Liver (tissue), 3 donors: ENCODE results near the gene KLF13.

Experiments
- CTCF ChIP-seq: fragments of 150-350 bp; IDR thresholded peaks from 2 replicates; pipeline ENCODE4 v1.5.1; 2017; ENCODE audit warnings: improper control_type of control experiment, low read depth, low read length; ENCODE audit not compliant: missing input control
- EGR1 ChIP-seq, 2 donors: IDR thresholded peaks; 2 replicates each; pipeline ENCODE4 v1.6.1; 2016 to 2018; ENCODE audit warnings: antibody characterized with exemption in 2 of 2, low read depth in 2 of 2
- GABPA ChIP-seq, 2 donors: IDR thresholded peaks in 1 of 2; conservative IDR thresholded peaks in 1 of 2; 2 replicates each; pipeline ENCODE4 v1.6.1; 2016; ENCODE audit warnings: antibody characterized with exemption in 2 of 2, mild to moderate bottlenecking in 1 of 2, moderate library complexity in 1 of 2
- HNF4G ChIP-seq: IDR thresholded peaks from 2 replicates; pipeline ENCODE4 v1.6.1; 2016; ENCODE audit warnings: antibody characterized with exemption
- JUND ChIP-seq, 2 donors: IDR thresholded peaks; 2 replicates each; pipeline ENCODE4 v1.6.1; 2016; ENCODE audit warnings: antibody characterized with exemption in 2 of 2
- NR2F2 ChIP-seq: IDR thresholded peaks from 2 replicates; pipeline ENCODE4 v1.6.1; 2016; ENCODE audit warnings: antibody characterized with exemption
- RAD21 ChIP-seq, 2 donors: IDR thresholded peaks; 2 replicates each; pipeline ENCODE4 v1.6.1; 2016; ENCODE audit warnings: antibody characterized with exemption in 2 of 2, mild to moderate bottlenecking in 2 of 2
- SP1 ChIP-seq: IDR thresholded peaks from 2 replicates; pipeline ENCODE4 v1.6.1; 2018; ENCODE audit warnings: antibody characterized with exemption, mild to moderate bottlenecking
- TAF1 ChIP-seq: conservative IDR thresholded peaks from 2 replicates; pipeline ENCODE4 v1.6.1; 2016; ENCODE audit warnings: antibody characterized with exemption, mild to moderate bottlenecking
- YY1 ChIP-seq: IDR thresholded peaks from 2 replicates; pipeline ENCODE4 v1.6.1; 2016; ENCODE audit warnings: antibody characterized with exemption, mild to moderate bottlenecking
- ZBTB33 ChIP-seq: IDR thresholded peaks from 2 replicates; pipeline ENCODE4 v1.6.1; 2016; ENCODE audit warnings: antibody characterized with exemption
- TF ChIP-seq, protein P1 (sequence below): IDR thresholded peaks from 2 replicates; pipeline ENCODE4 v1.6.1; 2016; ENCODE audit warnings: antibody characterized with exemption, mild to moderate bottlenecking
- TF ChIP-seq, protein P2 (sequence below): IDR thresholded peaks from 2 replicates; pipeline ENCODE4 v1.6.1; 2016; ENCODE audit warnings: antibody characterized with exemption
- donor health status: healthy.
- donor health status: healthy.

GRCh38 chr15:31311735-31312619 lies 14.7 kb upstream of the KLF13 start:
- no peak for TF ChIP-seq CTCF
- TF ChIP-seq SP1: no peak
- no peak for TF ChIP-seq NR2F2
- no peak for TF ChIP-seq YY1
- TF ChIP-seq, protein P1, sequence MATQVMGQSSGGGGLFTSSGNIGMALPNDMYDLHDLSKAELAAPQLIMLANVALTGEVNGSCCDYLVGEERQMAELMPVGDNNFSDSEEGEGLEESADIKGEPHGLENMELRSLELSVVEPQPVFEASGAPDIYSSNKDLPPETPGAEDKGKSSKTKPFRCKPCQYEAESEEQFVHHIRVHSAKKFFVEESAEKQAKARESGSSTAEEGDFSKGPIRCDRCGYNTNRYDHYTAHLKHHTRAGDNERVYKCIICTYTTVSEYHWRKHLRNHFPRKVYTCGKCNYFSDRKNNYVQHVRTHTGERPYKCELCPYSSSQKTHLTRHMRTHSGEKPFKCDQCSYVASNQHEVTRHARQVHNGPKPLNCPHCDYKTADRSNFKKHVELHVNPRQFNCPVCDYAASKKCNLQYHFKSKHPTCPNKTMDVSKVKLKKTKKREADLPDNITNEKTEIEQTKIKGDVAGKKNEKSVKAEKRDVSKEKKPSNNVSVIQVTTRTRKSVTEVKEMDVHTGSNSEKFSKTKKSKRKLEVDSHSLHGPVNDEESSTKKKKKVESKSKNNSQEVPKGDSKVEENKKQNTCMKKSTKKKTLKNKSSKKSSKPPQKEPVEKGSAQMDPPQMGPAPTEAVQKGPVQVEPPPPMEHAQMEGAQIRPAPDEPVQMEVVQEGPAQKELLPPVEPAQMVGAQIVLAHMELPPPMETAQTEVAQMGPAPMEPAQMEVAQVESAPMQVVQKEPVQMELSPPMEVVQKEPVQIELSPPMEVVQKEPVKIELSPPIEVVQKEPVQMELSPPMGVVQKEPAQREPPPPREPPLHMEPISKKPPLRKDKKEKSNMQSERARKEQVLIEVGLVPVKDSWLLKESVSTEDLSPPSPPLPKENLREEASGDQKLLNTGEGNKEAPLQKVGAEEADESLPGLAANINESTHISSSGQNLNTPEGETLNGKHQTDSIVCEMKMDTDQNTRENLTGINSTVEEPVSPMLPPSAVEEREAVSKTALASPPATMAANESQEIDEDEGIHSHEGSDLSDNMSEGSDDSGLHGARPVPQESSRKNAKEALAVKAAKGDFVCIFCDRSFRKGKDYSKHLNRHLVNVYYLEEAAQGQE: no peak
- no peak for TF ChIP-seq EGR1 (IDR thresholded peaks at IDR 0.05; ENCODE audit: low read depth in 2 of 2)
- no peak for TF ChIP-seq GABPA (IDR thresholded peaks at IDR 0.05 in 1 of 2, conservative IDR thresholded peaks at IDR 0.05 in 1 of 2)
- TF ChIP-seq, protein P2, sequence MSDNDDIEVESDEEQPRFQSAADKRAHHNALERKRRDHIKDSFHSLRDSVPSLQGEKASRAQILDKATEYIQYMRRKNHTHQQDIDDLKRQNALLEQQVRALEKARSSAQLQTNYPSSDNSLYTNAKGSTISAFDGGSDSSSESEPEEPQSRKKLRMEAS: no peak
- TF ChIP-seq TAF1: no peak
- TF ChIP-seq JUND (IDR thresholded peaks at IDR 0.05): no peak
- no peak for TF ChIP-seq ZBTB33
- no peak for TF ChIP-seq HNF4G
- TF ChIP-seq RAD21 (IDR thresholded peaks at IDR 0.05): no peak
